Measurements from ENCODE around the gene GRIK2. TPM values are rescaled to one million over a fixed set of nuclear protein-coding genes. Genes with fewer than 3 reads are reported as not detected.
A peak's percentile ranks its signal among the peaks of the same experiment; 100 is the strongest.

The GRIK2 gene
- total RNA-seq, 1 experiment from 2014 or later = 0.55 TPM

- Histone ChIP-seq H3F3A (ENCODE audit: low read length, unreplicated experiment) (no peaks in the 10 kb centered on the region), H3K4me2 (ENCODE audit: low read length) (no peak overlapping the region), H3K27ac (ENCODE audit: low read length) (no peak overlapping the region), H3K9ac (ENCODE audit: low read length) (no peak overlapping the region), H3K9me3 (ENCODE audit: low read length) (no peaks in the 10 kb centered on the region), H3K4me1 (ENCODE audit: insufficient read depth, low read length) (no peaks in the 10 kb centered on the region), H3K27me3 (ENCODE audit: low read length) (no peaks in the 10 kb centered on the region), H4K20me1 (ENCODE audit: low read length) (no peaks in the 10 kb centered on the region), H3K36me3 (ENCODE audit: low read depth, low read length) (no peaks in the 10 kb centered on the region), H3K4me3 (ENCODE audit: low read length) (no peak overlapping the region), H3K79me2 (ENCODE audit: low read length) (no peaks in the 10 kb centered on the region), H3K9me2 (replicated peaks; ENCODE audit: low read length) (no peaks in the 10 kb centered on the region), H2AFZ (ENCODE audit: low read length) (no peak overlapping the region)
- BruUV-seq (replicated peaks) = no TSS peak
- ChIA-PET POLR2A (ENCODE audit: unreplicated experiment) (no interaction called here), CTCF (no interaction called here)
- no peak for DNase-seq
- TF ChIP-seq EZH2 (IDR thresholded peaks at IDR 0.05; ENCODE audit: low read length, unreplicated experiment) = no peak
- no peak for ATAC-seq
- intact Hi-C loops (cut with micrococcal nuclease) = no loop called here
Measured at GRCh38 chr6:101716810-101717209, 323.3 kb downstream of the GRIK2 start.

- Histone ChIP-seq H3K9me2 (replicated peaks; ENCODE audit: low read length) (no peaks in the 10 kb centered on the region), H2AFZ (ENCODE audit: low read length) (no peak overlapping the region), H3K27me3 (ENCODE audit: low read length) (no peaks in the 10 kb centered on the region), H3K9ac (ENCODE audit: low read length) (no peak overlapping the region), H3F3A (ENCODE audit: low read length, unreplicated experiment) (peaks cover 14% of the 10 kb centered on the region), H3K4me3 (ENCODE audit: low read length) (no peak overlapping the region), H3K4me1 (ENCODE audit: insufficient read depth, low read length) (peaks cover 20% of the 10 kb centered on the region), H3K36me3 (ENCODE audit: low read depth, low read length) (no peaks in the 10 kb centered on the region), H3K9me3 (ENCODE audit: low read length) (no peaks in the 10 kb centered on the region), H4K20me1 (ENCODE audit: low read length) (no peaks in the 10 kb centered on the region), H3K79me2 (ENCODE audit: low read length) (no peaks in the 10 kb centered on the region), H3K27ac (ENCODE audit: low read length) (no peak overlapping the region), H3K4me2 (ENCODE audit: low read length) (no peak overlapping the region)
- no peak for ATAC-seq
- ChIA-PET POLR2A (ENCODE audit: unreplicated experiment) (no interaction called here), CTCF (no interaction called here)
- TF ChIP-seq EZH2phosphoT487 (IDR thresholded peaks at IDR 0.05; ENCODE audit: borderline replicate concordance, low read length) (no peak), EZH2 (IDR thresholded peaks at IDR 0.05; ENCODE audit: low read length, unreplicated experiment) (no peak), CTCF (conservative IDR thresholded peaks at IDR 0.05; ENCODE audit: low read depth, low read length) (no peak)
- intact Hi-C loops (cut with micrococcal nuclease) = no loop called here
- DNase-seq = no peak
- BruUV-seq (replicated peaks) = no TSS peak
Measured at GRCh38 chr6:101719521-101719920, 326.0 kb downstream of the GRIK2 start.

GRCh38 chr6:101722471-101722870 lies 329.0 kb downstream of the GRIK2 start:
- H3K4me1 ChIP-seq (ENCODE audit: insufficient read depth, low read length) = peaks cover 20% of the 10 kb centered on the region
- POLR2A ChIA-PET (ENCODE audit: unreplicated experiment) = no interaction called here
- H3K9ac ChIP-seq (ENCODE audit: low read length) = no peak overlapping the region
- DNase-seq (no peak), ATAC-seq (no peak)
- peak overlapping the region; percentile 46 for H3K4me2 ChIP-seq (ENCODE audit: low read length)
- H3K4me3 ChIP-seq (ENCODE audit: low read length) = no peak overlapping the region
- H4K20me1 ChIP-seq (ENCODE audit: low read length) = no peaks in the 10 kb centered on the region
- intact Hi-C loops (cut with micrococcal nuclease) = loop anchor here (5.0 kb wide), 1 partner anchor 55 kb away; no protein-coding TSS in a partner anchor
- H3K36me3 ChIP-seq (ENCODE audit: low read depth, low read length) = no peaks in the 10 kb centered on the region
- no peaks in the 10 kb centered on the region for H3K9me3 ChIP-seq (ENCODE audit: low read length)
- BruUV-seq (replicated peaks) = no TSS peak
- peak overlapping the region; percentile 69 for H3K27ac ChIP-seq (ENCODE audit: low read length)
- peak overlapping the region; percentile 52 for H2AFZ ChIP-seq (ENCODE audit: low read length)
- H3K79me2 ChIP-seq (ENCODE audit: low read length) = no peaks in the 10 kb centered on the region
- no peaks in the 10 kb centered on the region for H3K27me3 ChIP-seq (ENCODE audit: low read length)
- no peak for TF ChIP-seq CTCF (conservative IDR thresholded peaks at IDR 0.05; ENCODE audit: low read depth, low read length)
- TF ChIP-seq EZH2 (IDR thresholded peaks at IDR 0.05; ENCODE audit: low read length, unreplicated experiment) = no peak
- TF ChIP-seq EZH2phosphoT487 (IDR thresholded peaks at IDR 0.05; ENCODE audit: borderline replicate concordance, low read length) = no peak
- H3K9me2 ChIP-seq (replicated peaks; ENCODE audit: low read length) = no peaks in the 10 kb centered on the region
- peaks cover 14% of the 10 kb centered on the region for H3F3A ChIP-seq (ENCODE audit: low read length, unreplicated experiment)
- CTCF ChIA-PET = no interaction called here
